ENCODE results near the gene COPS3.

The COPS3 gene

DNA sequence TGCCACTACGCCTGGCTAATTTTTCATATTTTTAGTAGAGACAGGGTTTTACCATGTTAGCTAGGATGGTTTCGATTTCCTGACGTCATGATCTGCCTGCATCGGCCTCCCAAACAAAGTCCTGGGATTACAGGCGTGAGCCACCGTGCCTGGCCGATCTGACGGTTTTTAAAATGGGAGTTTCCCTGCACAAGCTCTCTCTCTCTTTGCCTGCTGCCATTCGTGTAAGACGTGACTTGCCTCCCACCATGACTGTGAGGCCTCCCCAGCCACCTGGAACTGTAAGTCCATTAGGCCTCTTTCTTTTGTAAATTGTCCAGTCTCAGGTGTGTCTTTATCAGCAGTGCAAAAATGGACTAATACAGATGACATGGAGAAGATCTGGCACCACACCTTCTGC lies 39.4 kb downstream of the COPS3 start:
- H3K4me3 ChIP-seq (ENCODE audit: low read depth, low read length): no peak overlapping the region
- TF ChIP-seq, protein P1, sequence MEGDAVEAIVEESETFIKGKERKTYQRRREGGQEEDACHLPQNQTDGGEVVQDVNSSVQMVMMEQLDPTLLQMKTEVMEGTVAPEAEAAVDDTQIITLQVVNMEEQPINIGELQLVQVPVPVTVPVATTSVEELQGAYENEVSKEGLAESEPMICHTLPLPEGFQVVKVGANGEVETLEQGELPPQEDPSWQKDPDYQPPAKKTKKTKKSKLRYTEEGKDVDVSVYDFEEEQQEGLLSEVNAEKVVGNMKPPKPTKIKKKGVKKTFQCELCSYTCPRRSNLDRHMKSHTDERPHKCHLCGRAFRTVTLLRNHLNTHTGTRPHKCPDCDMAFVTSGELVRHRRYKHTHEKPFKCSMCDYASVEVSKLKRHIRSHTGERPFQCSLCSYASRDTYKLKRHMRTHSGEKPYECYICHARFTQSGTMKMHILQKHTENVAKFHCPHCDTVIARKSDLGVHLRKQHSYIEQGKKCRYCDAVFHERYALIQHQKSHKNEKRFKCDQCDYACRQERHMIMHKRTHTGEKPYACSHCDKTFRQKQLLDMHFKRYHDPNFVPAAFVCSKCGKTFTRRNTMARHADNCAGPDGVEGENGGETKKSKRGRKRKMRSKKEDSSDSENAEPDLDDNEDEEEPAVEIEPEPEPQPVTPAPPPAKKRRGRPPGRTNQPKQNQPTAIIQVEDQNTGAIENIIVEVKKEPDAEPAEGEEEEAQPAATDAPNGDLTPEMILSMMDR (IDR thresholded peaks at IDR 0.05; ENCODE audit: borderline replicate concordance, insufficient read depth, low read depth, low read length): no peak

DNA sequence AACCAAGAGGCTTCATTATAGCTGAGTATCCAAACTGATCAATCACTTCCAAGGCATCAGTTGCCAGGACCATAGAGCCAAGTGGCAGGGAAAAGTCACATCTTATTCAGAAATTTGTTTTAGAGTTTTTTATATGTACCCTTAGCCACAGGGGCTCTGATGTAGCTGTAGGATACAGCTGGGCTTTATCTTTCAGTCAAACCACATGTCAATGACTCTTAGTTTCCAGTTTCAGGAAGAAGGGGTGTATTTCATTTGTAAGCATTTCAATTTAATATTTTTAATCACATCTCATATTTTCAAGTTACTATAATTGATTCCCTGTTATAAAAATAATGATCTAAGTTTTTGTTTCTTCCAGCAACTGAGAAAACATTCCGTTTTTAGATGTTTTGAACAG lies 41.2 kb downstream of the COPS3 start:
- TF ChIP-seq, protein P1 (IDR thresholded peaks at IDR 0.05; ENCODE audit: borderline replicate concordance, insufficient read depth, low read depth, low read length): no peak
- no peak overlapping the region for H3K4me3 ChIP-seq (ENCODE audit: low read depth, low read length)

DNA sequence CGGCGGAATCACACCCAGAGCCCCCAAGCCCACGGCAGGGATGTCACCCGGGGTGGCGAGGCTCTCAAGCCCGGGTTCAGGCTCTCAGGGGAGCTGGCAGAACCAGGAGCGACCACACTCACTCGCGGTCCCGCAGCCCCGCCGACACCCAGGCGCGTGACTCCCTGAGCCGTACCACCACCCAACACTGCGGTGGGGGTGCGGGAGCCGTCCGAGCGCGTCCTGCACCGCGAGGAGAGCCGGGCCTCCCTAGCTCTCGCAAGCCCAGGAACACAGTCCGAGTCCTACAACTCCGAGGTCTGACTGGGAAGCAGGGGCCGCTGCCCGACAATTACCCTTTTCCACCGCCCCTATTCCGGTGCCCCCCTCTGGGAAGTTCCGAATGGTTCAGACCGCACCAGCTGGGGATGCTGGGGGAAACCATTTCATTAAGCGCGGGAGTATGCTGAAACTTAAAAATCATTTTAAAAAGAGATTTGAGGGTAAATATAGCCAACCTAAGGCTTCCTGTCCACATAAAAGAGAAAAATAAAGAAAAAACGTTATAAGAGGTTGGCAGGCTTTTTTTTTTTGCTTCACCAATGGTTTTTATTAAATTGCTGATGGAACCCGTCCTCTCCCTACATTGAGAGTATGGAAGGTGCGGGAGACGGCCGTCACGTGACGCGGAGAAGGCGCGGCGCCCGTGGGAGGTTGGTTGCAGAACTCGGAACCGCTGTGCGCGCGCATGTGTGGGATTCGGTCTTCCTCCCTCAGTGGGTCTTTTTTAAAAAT lies 43.8 kb downstream of the COPS3 start, which contains the start of gene FLCN:
Gene FLCN, minus strand, starts transcription at position 143 of the 774 bp plus-strand sequence. CDS start 9,031 bp downstream, outside the sequence.
- TF ChIP-seq, protein P1 (IDR thresholded peaks at IDR 0.05; ENCODE audit: borderline replicate concordance, insufficient read depth, low read depth, low read length): no peak
- peak within 1 kb of the TSS; percentile 85 for H3K4me3 ChIP-seq (ENCODE audit: low read depth, low read length)

DNA sequence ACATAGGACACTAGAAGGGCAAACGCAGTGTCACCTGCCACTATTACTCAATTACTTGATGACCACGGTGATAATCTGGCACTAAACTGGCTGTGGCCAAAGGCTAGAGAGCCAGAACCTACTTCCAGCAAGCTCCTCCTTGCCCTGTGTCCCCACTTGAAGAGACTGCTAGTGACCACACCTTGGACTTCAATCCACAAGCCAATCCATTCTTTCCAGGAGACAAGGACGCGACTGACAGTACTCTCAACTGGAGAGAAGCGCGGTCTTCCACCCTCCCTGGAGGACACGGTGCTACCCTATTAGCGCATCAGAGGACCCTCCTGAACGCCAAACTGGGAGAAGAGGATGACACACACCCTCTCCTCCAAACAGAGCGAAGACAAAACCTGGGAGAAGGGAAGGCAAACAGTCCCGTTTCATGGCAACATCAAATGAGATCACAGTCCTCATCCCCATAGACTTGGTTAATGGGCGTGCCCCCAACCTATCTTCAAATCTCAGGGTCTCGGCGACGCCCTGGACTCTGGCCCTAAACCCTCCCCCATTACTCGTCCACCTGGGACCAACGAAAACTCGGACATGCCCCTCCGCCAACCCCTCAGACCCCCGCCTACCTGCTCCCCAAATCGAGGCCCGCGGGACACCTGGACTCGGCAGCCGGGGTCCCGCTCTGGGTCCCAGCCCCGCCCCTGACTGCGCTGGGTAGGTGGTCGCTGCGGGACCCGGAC lies 44.6 kb downstream of the COPS3 start:
- peak overlapping the region; percentile 85 for H3K4me3 ChIP-seq (ENCODE audit: low read depth, low read length)
- TF ChIP-seq, protein P1 (IDR thresholded peaks at IDR 0.05; ENCODE audit: borderline replicate concordance, insufficient read depth, low read depth, low read length): no peak

DNA sequence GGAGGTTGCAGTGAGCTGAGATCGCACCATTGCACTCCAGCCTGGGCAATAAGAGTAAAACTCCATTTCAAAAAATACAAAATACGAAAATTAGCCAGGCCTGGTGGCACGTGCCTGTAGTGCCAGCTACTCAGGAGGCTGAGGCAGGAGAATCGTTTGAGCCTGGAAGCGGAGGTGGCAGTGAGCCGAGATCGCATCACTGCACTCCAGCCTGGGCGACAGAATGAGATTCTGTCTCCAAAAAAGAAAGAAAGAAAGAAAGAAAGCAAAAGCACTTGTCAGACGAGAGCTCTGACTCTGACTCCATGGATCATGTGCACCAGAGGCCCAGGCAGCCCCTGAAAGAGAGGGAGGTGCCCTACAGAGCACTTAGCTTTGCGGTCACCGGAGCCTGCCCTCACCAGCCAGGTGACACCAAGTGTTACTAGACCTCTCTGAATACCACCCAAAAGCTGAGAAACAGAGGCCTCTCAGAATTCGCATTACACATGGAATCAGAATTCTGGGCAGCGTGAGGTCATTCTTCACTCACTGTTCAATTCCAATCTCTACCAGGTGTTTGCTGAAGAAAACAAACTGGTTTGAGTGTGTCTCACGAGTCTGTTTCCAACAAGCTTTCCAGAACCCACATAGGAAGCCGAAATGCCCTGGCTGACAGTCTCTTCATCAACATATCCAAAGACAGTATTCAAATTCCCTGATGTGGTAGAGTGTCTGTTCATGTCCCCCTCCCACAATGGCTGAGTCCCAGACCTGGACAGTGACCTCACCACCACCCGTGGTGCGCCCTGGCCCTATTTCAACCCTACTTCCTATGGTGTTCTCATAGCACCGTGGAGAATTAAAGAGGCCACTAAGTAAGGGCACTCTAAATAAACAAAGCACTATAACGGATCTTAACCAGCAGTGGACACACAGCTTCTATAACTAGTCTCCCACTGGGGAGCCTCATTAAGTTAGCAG lies 45.6 kb downstream of the COPS3 start:
- peak overlapping the region; percentile 85 for H3K4me3 ChIP-seq (ENCODE audit: low read depth, low read length)
- TF ChIP-seq, protein P1 (IDR thresholded peaks at IDR 0.05; ENCODE audit: borderline replicate concordance, insufficient read depth, low read depth, low read length): no peak

DNA sequence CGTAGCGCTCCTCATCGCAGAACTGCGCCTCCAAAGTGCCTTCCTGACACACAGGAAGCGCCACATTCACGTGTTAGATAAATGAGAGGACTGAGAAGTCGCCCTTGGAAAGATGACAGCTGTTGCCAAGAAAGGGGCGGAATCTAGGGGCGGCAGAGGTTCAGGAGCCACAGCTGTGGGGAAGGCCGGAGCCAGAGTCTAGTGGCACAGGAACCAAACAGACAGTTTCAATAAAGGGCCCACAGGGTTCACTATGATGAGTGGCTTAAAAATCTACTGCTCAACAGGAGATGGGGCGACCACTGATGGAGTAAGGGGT lies 48.8 kb downstream of the COPS3 start:
- TF ChIP-seq, protein P1 (IDR thresholded peaks at IDR 0.05; ENCODE audit: borderline replicate concordance, insufficient read depth, low read depth, low read length): no peak
- no peak overlapping the region for H3K4me3 ChIP-seq (ENCODE audit: low read depth, low read length)

Measured in GM12875 (cell line).